AG04450 (cell line): ENCODE data around the gene ABAT. TPM values are rescaled to one million over a fixed set of nuclear protein-coding genes. Genes with fewer than 3 reads are reported as not detected.

Experiments
- CTCF ChIA-PET: fragments of 300-600, 350-600 bp; formaldehyde crosslinking; extraction: SDS; loops from one replicate; lab custom pipeline; 2022; ENCODE audit warnings: antibody characterized with exemption, inconsistent platforms; lab: Charles Lee
- POLR2A ChIA-PET: fragments of 350-600 bp; formaldehyde crosslinking; extraction: SDS; loops from one replicate; lab custom pipeline; 2021; ENCODE audit warnings: antibody characterized with exemption, inconsistent platforms; lab: Yijun Ruan, JAX
- DNase-seq: peaks from one replicate; pipeline ENCODE4 v3.0.0-alpha.2; 2011; ENCODE audit warnings: low read depth, low spot score
- H3K27ac ChIP-seq: one replicate; pipeline ENCODE4 v1.5.1; 2012; ENCODE audit warnings: low read depth, low read length, control low read depth
- H3K27me3 ChIP-seq: one replicate; pipeline ENCODE4 v1.6.0; 2012; ENCODE audit warnings: low read length; ENCODE audit not compliant: control insufficient read depth, insufficient read depth
- H3K4me3 ChIP-seq: 2 replicates; pipeline ENCODE4 v1.5.1; 2011; ENCODE audit warnings: mild to moderate bottlenecking, low read depth, low read length, control low read depth
- H3K9me3 ChIP-seq: 2 replicates; pipeline ENCODE4 v1.5.1; 2012; ENCODE audit warnings: low read length; ENCODE audit not compliant: control insufficient read depth, insufficient read depth
- CTCF ChIP-seq: IDR thresholded peaks from 2 replicates; pipeline ENCODE4 v1.5.1; 2011; ENCODE audit warnings: low read depth, low read length, control low read depth, inconsistent platforms
- polyA plus RNA-seq: library from polyadenylated mRNA; depleted of rRNA; stranded (reverse); fragments of >200 nt; gene quantifications from 2 replicates; pipeline ENCODE4 v1.2.3, GENCODE V29; 2011

The ABAT gene
- polyA plus RNA-seq, 1 experiment = 6.6 TPM

GRCh38 chr16:8682551-8683259 is 8.3 kb downstream of the ABAT start:
- Histone ChIP-seq H3K9me3 (peaks cover 7% of the 10 kb centered on the region; the same call in 1 of the 2 replicates), H3K27me3 (peaks cover 6% of the 10 kb centered on the region), H3K27ac (no peak overlapping the region), H3K4me3 (no peak overlapping the region)
- TF ChIP-seq CTCF = no peak
- CTCF ChIA-PET = no interaction called here
- DNase-seq = no peak
- POLR2A ChIA-PET = interaction anchor here (0.6 kb wide), 1 partner anchor 1729 kb away, joined by 17 read pairs; no protein-coding TSS in a partner anchor

- DNase-seq = no peak
- no peak overlapping the region for H3K4me3 ChIP-seq
- no peak for TF ChIP-seq CTCF
- H3K9me3 ChIP-seq = peaks cover 7% of the 10 kb centered on the region; the same call in 1 of the 2 replicates
- POLR2A ChIA-PET = no interaction called here
- H3K27me3 ChIP-seq = peaks cover 6% of the 10 kb centered on the region
- H3K27ac ChIP-seq = no peak overlapping the region
- CTCF ChIA-PET = no interaction called here
These were observed 9.2 kb downstream of the ABAT start for GRCh38 chr16:8683640-8684039.

- H3K4me3 ChIP-seq = no peak overlapping the region
- no peak overlapping the region for H3K27ac ChIP-seq
- peaks cover 7% of the 10 kb centered on the region for H3K9me3 ChIP-seq
- POLR2A ChIA-PET = interaction anchor here (0.5 kb wide), 1 partner anchor 416 kb away, joined by 3 read pairs; no protein-coding TSS in a partner anchor
- no peak for TF ChIP-seq CTCF
- CTCF ChIA-PET = interaction anchor here (0.6 kb wide), 1 partner anchor 453 kb away, joined by 3 read pairs; no protein-coding TSS in a partner anchor
- peaks cover 6% of the 10 kb centered on the region for H3K27me3 ChIP-seq
- no peak for DNase-seq
These were observed 11.2 kb downstream of the ABAT start for GRCh38 chr16:8685617-8686016.

- TF ChIP-seq CTCF = no peak
- Histone ChIP-seq H3K27me3 (peaks cover 6% of the 10 kb centered on the region), H3K9me3 (peaks cover 7% of the 10 kb centered on the region), H3K27ac (no peak overlapping the region), H3K4me3 (no peak overlapping the region)
- DNase-seq = no peak
- POLR2A ChIA-PET = no interaction called here
- CTCF ChIA-PET = interaction anchor here (0.6 kb wide), 1 partner anchor 453 kb away, joined by 3 read pairs; no protein-coding TSS in a partner anchor
These were observed 11.7 kb downstream of the ABAT start for GRCh38 chr16:8686031-8686621.

- Histone ChIP-seq H3K4me3 (no peak overlapping the region), H3K27ac (no peak overlapping the region), H3K9me3 (peaks cover 7% of the 10 kb centered on the region), H3K27me3 (peaks cover 6% of the 10 kb centered on the region)
- ChIA-PET POLR2A (no interaction called here), CTCF (no interaction called here)
- DNase-seq = no peak
- no peak for TF ChIP-seq CTCF
These were observed 12.5 kb downstream of the ABAT start for GRCh38 chr16:8686879-8687278.
